Suprapubic skin (tissue), 3 donors: ENCODE data around the gene TIGD3.
"Not testable (repeated sequence)": the region's sequence is repeated elsewhere in the genome, so short reads cannot be mapped to it uniquely, and the experiment has no call there.

Source experiments
- CTCF ChIP-seq, 2 donors: fragments of 200-600 bp in 1 of 2; fragments of 450-650 bp in 1 of 2; sonication (generic) in 1 of 2; IDR thresholded peaks; one replicate each; pipeline ENCODE4 v1.5.1; 2016 to 2019; ENCODE audit warnings: antibody characterized with exemption in 2 of 2, mild to moderate bottlenecking in 1 of 2, moderate library complexity in 1 of 2
- POLR2A ChIP-seq, 2 donors: fragments of 450-650 bp; IDR thresholded peaks; one replicate each; pipeline ENCODE4 v1.6.1; 2017; ENCODE audit warnings: antibody characterized with exemption in 2 of 2, mild to moderate bottlenecking in 2 of 2, moderate library complexity in 2 of 2

- not testable (repeated sequence) for TF ChIP-seq POLR2A, CTCF (IDR thresholded peaks at IDR 0.05)
These were observed 22.0 kb upstream of the TIGD3 start for GRCh38 chr11:65332591-65332990.
